ENCODE measurements around the gene KLHL29.

Gene KLHL29

GRCh38 chr2:23518481-23519333 lies 133.7 kb downstream of the KLHL29 start:
- DNase-seq: no peak

- DNase-seq: no peak
Measured at GRCh38 chr2:23519334-23519651, 134.3 kb downstream of the KLHL29 start.

- DNase-seq: no peak
Measured at GRCh38 chr2:23520256-23520655, 135.3 kb downstream of the KLHL29 start.

GRCh38 chr2:23521060-23521459 lies 136.1 kb downstream of the KLHL29 start:
- DNase-seq: no peak

GRCh38 chr2:23522726-23523372 lies 137.9 kb downstream of the KLHL29 start:
- no peak for DNase-seq

GRCh38 chr2:23523373-23524260 lies 138.6 kb downstream of the KLHL29 start:
- no peak for DNase-seq

GRCh38 chr2:23524261-23524706 lies 139.3 kb downstream of the KLHL29 start:
- no peak for DNase-seq

GRCh38 chr2:23525137-23525765 lies 140.3 kb downstream of the KLHL29 start:
- no peak for DNase-seq

- no peak for DNase-seq
Measured at GRCh38 chr2:23526114-23526513, 141.1 kb downstream of the KLHL29 start.

- no peak for DNase-seq
Measured at GRCh38 chr2:23526835-23527790, 142.1 kb downstream of the KLHL29 start.

- DNase-seq: no peak
Measured at GRCh38 chr2:23528171-23528570, 143.2 kb downstream of the KLHL29 start.

- DNase-seq: no peak
Measured at GRCh38 chr2:23528690-23529089, 143.7 kb downstream of the KLHL29 start.

GRCh38 chr2:23529659-23530058 lies 144.7 kb downstream of the KLHL29 start:
- no peak for DNase-seq

- DNase-seq: no peak
Measured at GRCh38 chr2:23530206-23530908, 145.4 kb downstream of the KLHL29 start.

GRCh38 chr2:23530909-23531276 lies 145.9 kb downstream of the KLHL29 start:
- DNase-seq: no peak

GRCh38 chr2:23531280-23531679 lies 146.3 kb downstream of the KLHL29 start:
- no peak for DNase-seq

- no peak for DNase-seq
Measured at GRCh38 chr2:23531881-23532280, 146.9 kb downstream of the KLHL29 start.

- DNase-seq: no peak
Measured at GRCh38 chr2:23532391-23533337, 147.7 kb downstream of the KLHL29 start.

- DNase-seq: no peak
Measured at GRCh38 chr2:23533338-23533695, 148.3 kb downstream of the KLHL29 start.

- no peak for DNase-seq
Measured at GRCh38 chr2:23534771-23535170, 149.8 kb downstream of the KLHL29 start.

Measured in inflammatory macrophage treated with lipopolysaccharide for 4 hours (primary cell).